HG03066 (cell line): ENCODE measurements around the gene CCDC38.

Experiments
- ATAC-seq: cut with Tn5 transposase; IDR thresholded peaks from one replicate; pipeline ENCODE4 v1.9.1; 2021; ENCODE audit warnings: low read depth; ENCODE audit not compliant: unreplicated experiment

Gene CCDC38

GRCh38 chr12:95963096-95963495 is 20.7 kb upstream of the CCDC38 start:
- ATAC-seq: no peak

GRCh38 chr12:95962222-95962621 is 19.8 kb upstream of the CCDC38 start:
- no peak for ATAC-seq

GRCh38 chr12:95960241-95960640 is 17.8 kb upstream of the CCDC38 start:
- ATAC-seq: no peak

GRCh38 chr12:95959107-95959506 is 16.7 kb upstream of the CCDC38 start:
- ATAC-seq: no peak

GRCh38 chr12:95956557-95957145 is 14.2 kb upstream of the CCDC38 start:
- no peak for ATAC-seq

- ATAC-seq: no peak
Measured at GRCh38 chr12:95955549-95956159, 13.2 kb upstream of the CCDC38 start.

DNA sequence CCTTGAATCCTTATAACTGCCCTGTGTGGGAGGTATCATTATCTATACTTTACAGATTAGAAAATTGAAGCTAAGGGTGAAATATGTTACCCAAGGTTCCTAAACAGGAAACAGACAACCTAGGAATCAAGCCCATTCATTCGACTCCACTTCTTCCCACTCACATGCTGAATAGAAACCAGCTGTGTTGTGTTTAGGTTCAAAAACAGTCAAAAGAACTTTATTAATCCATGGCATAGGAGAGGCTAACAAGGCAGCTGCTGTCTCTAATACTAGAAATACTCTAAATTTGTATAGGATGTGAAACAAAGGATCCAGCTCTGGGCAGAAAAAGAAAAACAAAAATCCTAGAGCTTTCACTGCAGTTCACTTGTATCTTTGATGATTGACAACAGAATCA is 10.6 kb upstream of the CCDC38 start:
- ATAC-seq: no peak

DNA sequence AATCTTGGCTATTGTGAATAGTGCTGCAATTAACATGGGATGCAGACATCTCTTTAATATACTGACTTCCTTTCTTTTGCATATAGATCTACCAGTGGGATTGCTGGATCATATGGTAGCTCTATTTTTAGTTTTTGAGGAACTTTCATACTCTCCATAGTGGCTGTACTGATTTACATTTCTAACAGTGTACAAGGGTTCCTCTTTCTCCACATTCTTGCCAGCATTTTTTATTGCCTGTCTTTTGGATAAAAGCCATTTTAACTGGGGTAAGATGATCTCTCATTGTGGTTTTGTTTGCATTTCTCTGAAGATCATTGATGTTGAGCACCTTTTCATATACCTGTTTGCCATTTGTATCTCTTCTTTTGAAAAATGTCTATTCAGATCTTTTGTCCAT is 9.1 kb upstream of the CCDC38 start:
- no peak for ATAC-seq

- no peak for ATAC-seq
Measured at GRCh38 chr12:95949477-95950206, 7.2 kb upstream of the CCDC38 start.

- no peak for ATAC-seq
Measured at GRCh38 chr12:95944108-95944704, 1.8 kb upstream of the CCDC38 start.

DNA sequence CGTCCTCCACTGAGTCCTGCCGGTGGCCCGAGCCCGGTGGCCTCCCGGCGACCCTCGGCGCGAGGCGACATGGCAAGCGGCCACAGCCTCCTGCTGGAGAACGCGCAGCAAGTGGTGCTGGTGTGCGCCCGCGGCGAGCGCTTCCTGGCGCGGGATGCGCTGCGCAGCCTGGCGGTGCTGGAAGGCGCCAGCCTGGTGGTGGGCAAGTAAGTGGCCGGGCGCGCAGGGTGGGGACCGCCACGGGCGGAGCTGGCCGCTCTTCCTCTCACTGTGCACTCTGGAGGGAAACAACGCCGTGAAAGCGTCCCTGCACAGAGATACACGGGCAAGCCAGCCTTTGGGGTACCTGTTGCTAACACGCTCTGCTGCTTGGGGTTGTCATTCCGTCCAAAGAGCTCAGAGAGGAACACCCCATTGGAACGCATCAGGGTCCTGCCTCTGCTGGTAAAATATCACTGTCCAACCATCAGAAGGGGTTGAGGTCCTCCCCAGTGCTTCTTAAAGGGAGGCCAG is 972 bp upstream of the CCDC38 start, which contains the start of gene AMDHD1:
Gene AMDHD1, plus strand, starts transcription at position 2 of the 513 bp plus-strand sequence. Its CDS starts 68 bp downstream, at position 70.
- peak; percentile 43 for ATAC-seq

DNA sequence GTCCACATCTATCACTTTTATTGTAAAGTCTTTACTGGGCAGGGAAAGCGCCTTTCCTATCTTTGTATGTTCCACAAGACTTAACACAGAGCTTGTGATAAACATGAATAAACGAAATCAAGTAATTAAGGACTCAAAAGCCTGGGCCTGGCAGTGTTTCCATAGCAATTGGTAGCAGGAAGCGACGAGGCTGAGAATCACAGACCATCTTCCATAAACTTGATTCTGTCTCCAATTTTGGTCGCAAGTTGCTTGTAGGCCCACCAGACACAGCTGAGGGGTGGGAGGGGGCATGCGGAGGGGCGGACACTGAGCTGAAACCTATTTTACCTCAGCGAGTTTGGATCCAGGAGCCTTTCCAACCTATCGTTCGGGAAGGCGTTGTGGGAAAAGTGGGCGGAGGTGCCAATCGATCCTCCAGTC is 302 bp downstream of the CCDC38 start:
- no peak for ATAC-seq

- no peak for ATAC-seq
Measured at GRCh38 chr12:95940514-95940913, 1.9 kb downstream of the CCDC38 start.

- ATAC-seq: no peak
Measured at GRCh38 chr12:95922231-95922630, 20.2 kb downstream of the CCDC38 start.

DNA sequence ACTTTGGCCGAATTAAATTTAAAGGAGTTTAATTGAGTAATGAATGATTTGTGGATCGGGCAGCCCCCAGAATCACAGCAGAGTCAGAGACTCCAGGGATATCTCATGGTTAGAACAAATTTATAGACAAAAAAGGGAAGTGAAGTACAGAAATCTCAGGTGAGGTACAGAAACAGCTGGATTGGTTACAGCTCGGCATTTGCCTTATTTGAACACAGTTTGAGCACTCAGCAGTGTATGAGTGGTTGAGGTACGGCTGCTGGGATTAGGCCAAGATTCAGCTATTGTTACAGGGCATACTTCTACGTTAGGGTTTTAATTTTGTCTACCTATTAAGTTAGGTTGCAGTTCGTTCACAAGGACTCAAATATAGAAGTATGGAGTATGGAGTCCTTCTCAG is 23.3 kb downstream of the CCDC38 start:
- ATAC-seq: no peak

- peak; percentile 78 for ATAC-seq
Measured at GRCh38 chr12:95918194-95918993, 24.0 kb downstream of the CCDC38 start.

GRCh38 chr12:95909871-95910270 is 32.5 kb downstream of the CCDC38 start:
- ATAC-seq: no peak

- no peak for ATAC-seq
Measured at GRCh38 chr12:95908573-95908972, 33.8 kb downstream of the CCDC38 start.

- no peak for ATAC-seq
Measured at GRCh38 chr12:95898081-95898480, 44.3 kb downstream of the CCDC38 start.

GRCh38 chr12:95896846-95897245 is 45.6 kb downstream of the CCDC38 start:
- no peak for ATAC-seq
